ENCODE data around the gene HECTD1. TPM values are rescaled to one million over a fixed set of nuclear protein-coding genes. Genes with fewer than 3 reads are reported as not detected.

Gene HECTD1
- total and polyA plus RNA-seq, 9 of the 15 experiments (the other 6 are each of a cell fraction or from before 2014, with no cell fraction given): 27.9 to 111 (median 78.1) TPM

GRCh38 chr14:31207755-31208545 is at the start of gene HECTD1 (continued):
- TF ChIP-seq NFYB (IDR thresholded peaks at IDR 0.05; ENCODE audit: extremely low read depth, insufficient read length) (no peak), E2F6 (IDR thresholded peaks at IDR 0.05; ENCODE audit: borderline replicate concordance in 1 of 2, extremely low read depth in 1 of 2, insufficient read depth in 1 of 2, insufficient read length in 1 of 2, low read depth in 1 of 2, low read length in 1 of 2, poor library complexity in 1 of 2, severe bottlenecking in 1 of 2) (peak; percentile 67 to 89), SUPT5H (IDR thresholded peaks at IDR 0.05) (peak; percentile 90), RCOR1 (IDR thresholded peaks at IDR 0.05; ENCODE audit: borderline replicate concordance in 1 of 2, low read depth in 2 of 2, low read length in 2 of 2) (peak in 1 of 2 experiments; percentile 9; a peak in 1 of 4 replicates), FOXJ2 (tag; IDR thresholded peaks at IDR 0.05) (peak; percentile 67; the same call in 1 of the 2 replicates), MLLT1 (IDR thresholded peaks at IDR 0.05) (peak; percentile 20 to 67; a peak in 1 of 4 replicates), RBBP5 (IDR thresholded peaks at IDR 0.05; ENCODE audit: borderline replicate concordance, insufficient read depth, low read length, poor library complexity, severe bottlenecking) (peak; percentile 61), MGA (IDR thresholded peaks at IDR 0.05) (peak; percentile 82), SP1 (CRISPR knock-in tag; IDR thresholded peaks at IDR 0.05) (peak; percentile 63; the same call in 1 of the 2 replicates), SPI1 (IDR thresholded peaks at IDR 0.05; ENCODE audit: borderline replicate concordance, low read depth, low read length) (peak; percentile 62; the same call in 1 of the 2 replicates)

Measured in K562 (cell line).